ENCODE data around the gene DNAH12. TPM values are rescaled to one million over a fixed set of nuclear protein-coding genes. Genes with fewer than 3 reads are reported as not detected.

Gene DNAH12
- total and polyA plus RNA-seq, 10 of the 15 experiments (the other 5 are each of a cell fraction or from before 2014, with no cell fraction given), result under 0.01 to 0.35 (median 0.08) TPM

DNA sequence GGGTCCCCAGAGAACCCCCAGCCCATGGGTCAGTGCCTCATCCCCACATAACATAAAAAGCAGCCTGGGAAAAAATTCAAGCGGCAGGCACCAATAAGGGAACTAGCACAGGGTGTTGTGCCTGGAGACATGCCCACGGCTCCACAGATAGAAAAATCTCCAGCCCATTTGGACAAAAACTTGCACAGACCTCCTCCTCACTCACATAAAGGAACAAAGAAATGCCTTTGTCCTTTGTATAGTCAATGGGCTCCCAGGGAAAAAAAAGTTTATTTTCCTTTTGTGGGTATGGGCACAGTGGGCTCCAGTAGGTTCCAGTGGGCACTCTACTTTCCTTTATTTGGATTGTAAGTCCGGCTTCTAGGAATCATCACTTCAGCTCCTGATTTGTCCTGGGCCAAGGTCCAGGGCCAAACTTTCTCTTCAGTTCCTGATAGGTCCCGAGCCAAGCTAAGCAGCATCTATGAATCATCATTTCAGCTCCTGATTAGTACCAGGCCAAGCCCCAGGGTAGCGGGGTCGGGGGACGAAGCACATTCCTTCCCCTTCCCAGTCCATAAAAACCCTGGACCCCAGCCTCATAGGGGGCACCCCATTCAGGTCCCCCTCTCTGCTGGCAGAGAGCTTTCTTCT is 1.6 kb upstream of the DNAH12 start (continued):
- TF ChIP-seq, protein P1, sequence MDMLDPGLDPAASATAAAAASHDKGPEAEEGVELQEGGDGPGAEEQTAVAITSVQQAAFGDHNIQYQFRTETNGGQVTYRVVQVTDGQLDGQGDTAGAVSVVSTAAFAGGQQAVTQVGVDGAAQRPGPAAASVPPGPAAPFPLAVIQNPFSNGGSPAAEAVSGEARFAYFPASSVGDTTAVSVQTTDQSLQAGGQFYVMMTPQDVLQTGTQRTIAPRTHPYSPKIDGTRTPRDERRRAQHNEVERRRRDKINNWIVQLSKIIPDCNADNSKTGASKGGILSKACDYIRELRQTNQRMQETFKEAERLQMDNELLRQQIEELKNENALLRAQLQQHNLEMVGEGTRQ (IDR thresholded peaks at IDR 0.05; ENCODE audit: borderline replicate concordance, low read depth, low read length), result no peak
- TF ChIP-seq, protein P2, sequence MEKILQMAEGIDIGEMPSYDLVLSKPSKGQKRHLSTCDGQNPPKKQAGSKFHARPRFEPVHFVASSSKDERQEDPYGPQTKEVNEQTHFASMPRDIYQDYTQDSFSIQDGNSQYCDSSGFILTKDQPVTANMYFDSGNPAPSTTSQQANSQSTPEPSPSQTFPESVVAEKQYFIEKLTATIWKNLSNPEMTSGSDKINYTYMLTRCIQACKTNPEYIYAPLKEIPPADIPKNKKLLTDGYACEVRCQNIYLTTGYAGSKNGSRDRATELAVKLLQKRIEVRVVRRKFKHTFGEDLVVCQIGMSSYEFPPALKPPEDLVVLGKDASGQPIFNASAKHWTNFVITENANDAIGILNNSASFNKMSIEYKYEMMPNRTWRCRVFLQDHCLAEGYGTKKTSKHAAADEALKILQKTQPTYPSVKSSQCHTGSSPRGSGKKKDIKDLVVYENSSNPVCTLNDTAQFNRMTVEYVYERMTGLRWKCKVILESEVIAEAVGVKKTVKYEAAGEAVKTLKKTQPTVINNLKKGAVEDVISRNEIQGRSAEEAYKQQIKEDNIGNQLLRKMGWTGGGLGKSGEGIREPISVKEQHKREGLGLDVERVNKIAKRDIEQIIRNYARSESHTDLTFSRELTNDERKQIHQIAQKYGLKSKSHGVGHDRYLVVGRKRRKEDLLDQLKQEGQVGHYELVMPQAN (conservative IDR thresholded peaks at IDR 0.05), result no peak
- TF ChIP-seq JUNB (IDR thresholded peaks at IDR 0.05) (no peak), IRF4 (IDR thresholded peaks at IDR 0.05; ENCODE audit: low read depth, low read length) (no peak), TCF7 (IDR thresholded peaks at IDR 0.05; ENCODE audit: borderline replicate concordance) (no peak), CREB1 (IDR thresholded peaks at IDR 0.05; ENCODE audit: low read depth) (no peak), HDGF (IDR thresholded peaks at IDR 0.05) (no peak)
- TF ChIP-seq, protein P3, sequence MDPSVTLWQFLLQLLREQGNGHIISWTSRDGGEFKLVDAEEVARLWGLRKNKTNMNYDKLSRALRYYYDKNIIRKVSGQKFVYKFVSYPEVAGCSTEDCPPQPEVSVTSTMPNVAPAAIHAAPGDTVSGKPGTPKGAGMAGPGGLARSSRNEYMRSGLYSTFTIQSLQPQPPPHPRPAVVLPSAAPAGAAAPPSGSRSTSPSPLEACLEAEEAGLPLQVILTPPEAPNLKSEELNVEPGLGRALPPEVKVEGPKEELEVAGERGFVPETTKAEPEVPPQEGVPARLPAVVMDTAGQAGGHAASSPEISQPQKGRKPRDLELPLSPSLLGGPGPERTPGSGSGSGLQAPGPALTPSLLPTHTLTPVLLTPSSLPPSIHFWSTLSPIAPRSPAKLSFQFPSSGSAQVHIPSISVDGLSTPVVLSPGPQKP (IDR thresholded peaks at IDR 0.05; ENCODE audit: low read depth, low read length), result no peak

DNA sequence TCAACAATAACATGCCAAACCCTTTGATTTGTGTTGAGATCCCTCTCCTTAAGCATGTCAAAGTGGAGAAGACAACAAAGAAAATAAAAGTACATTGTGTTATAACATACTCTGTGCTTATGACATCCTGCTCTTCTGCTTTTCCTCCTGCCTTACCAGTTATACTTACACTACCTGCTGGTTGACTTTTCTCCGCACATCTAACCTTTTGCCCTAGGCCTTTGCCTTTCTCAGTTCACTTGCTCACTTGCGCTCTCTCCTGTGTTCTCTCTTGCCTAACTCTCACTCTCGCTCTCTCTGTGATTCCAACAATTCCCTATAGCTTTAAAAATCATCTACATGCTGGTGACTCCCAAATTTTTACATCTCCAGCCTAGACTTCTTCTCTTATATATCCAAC is 5.7 kb downstream of the DNAH12 start:
- RAD21 ChIA-PET (ENCODE audit: unreplicated experiment), result no interaction called here
- TF ChIP-seq KAT2A (conservative IDR thresholded peaks at IDR 0.05; ENCODE audit: control insufficient read depth, low read depth, low read length) (no peak), NR2F1 (conservative IDR thresholded peaks at IDR 0.05) (no peak), GATAD2B (conservative IDR thresholded peaks at IDR 0.05; ENCODE audit: low read depth) (no peak)
- TF ChIP-seq, protein P4, sequence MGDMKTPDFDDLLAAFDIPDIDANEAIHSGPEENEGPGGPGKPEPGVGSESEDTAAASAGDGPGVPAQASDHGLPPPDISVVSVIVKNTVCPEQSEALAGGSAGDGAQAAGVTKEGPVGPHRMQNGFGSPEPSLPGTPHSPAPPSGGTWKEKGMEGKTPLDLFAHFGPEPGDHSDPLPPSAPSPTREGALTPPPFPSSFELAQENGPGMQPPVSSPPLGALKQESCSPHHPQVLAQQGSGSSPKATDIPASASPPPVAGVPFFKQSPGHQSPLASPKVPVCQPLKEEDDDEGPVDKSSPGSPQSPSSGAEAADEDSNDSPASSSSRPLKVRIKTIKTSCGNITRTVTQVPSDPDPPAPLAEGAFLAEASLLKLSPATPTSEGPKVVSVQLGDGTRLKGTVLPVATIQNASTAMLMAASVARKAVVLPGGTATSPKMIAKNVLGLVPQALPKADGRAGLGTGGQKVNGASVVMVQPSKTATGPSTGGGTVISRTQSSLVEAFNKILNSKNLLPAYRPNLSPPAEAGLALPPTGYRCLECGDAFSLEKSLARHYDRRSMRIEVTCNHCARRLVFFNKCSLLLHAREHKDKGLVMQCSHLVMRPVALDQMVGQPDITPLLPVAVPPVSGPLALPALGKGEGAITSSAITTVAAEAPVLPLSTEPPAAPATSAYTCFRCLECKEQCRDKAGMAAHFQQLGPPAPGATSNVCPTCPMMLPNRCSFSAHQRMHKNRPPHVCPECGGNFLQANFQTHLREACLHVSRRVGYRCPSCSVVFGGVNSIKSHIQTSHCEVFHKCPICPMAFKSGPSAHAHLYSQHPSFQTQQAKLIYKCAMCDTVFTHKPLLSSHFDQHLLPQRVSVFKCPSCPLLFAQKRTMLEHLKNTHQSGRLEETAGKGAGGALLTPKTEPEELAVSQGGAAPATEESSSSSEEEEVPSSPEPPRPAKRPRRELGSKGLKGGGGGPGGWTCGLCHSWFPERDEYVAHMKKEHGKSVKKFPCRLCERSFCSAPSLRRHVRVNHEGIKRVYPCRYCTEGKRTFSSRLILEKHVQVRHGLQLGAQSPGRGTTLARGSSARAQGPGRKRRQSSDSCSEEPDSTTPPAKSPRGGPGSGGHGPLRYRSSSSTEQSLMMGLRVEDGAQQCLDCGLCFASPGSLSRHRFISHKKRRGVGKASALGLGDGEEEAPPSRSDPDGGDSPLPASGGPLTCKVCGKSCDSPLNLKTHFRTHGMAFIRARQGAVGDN (IDR thresholded peaks at IDR 0.05), result no peak
- TF ChIP-seq, protein P5, sequence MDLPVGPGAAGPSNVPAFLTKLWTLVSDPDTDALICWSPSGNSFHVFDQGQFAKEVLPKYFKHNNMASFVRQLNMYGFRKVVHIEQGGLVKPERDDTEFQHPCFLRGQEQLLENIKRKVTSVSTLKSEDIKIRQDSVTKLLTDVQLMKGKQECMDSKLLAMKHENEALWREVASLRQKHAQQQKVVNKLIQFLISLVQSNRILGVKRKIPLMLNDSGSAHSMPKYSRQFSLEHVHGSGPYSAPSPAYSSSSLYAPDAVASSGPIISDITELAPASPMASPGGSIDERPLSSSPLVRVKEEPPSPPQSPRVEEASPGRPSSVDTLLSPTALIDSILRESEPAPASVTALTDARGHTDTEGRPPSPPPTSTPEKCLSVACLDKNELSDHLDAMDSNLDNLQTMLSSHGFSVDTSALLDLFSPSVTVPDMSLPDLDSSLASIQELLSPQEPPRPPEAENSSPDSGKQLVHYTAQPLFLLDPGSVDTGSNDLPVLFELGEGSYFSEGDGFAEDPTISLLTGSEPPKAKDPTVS (IDR thresholded peaks at IDR 0.05; ENCODE audit: low read depth, low read length), result no peak

More for the DNA sequence above, 5.7 kb downstream of the DNAH12 start:
- H3K4me3 ChIP-seq, result no peak overlapping the region
- POLR2A ChIA-PET, result no interaction called here
- H3K4me2 ChIP-seq (ENCODE audit: control insufficient read depth, insufficient read depth), result no peak overlapping the region
- no peaks in the 10 kb centered on the region for H3K9me3 ChIP-seq (replicated peaks; ENCODE audit: control insufficient read depth, insufficient read depth, low read length)
- ATAC-seq, result no peak
- H2AFZ ChIP-seq (ENCODE audit: control insufficient read depth, low read depth, low read length), result no peak overlapping the region
- H3K4me1 ChIP-seq (ENCODE audit: control insufficient read depth, insufficient read depth, low read length), result no peaks in the 10 kb centered on the region
- H3K27ac ChIP-seq (ENCODE audit: control insufficient read depth, insufficient read depth), result no peak overlapping the region
- H3K36me3 ChIP-seq (ENCODE audit: control insufficient read depth in 2 of 2, insufficient read depth in 2 of 2, low read length in 1 of 2), result no peaks in the 10 kb centered on the region
- no peaks in the 10 kb centered on the region for H3K27me3 ChIP-seq (replicated peaks in 1 of 2; ENCODE audit: control insufficient read depth in 2 of 2, insufficient read depth in 2 of 2, low read length in 1 of 2)
- DNase-seq (ENCODE audit: low read depth, low spot score), result no peak
- no peaks in the 10 kb centered on the region for H3K79me2 ChIP-seq (ENCODE audit: control insufficient read depth, insufficient read depth, low read length)
- no peak overlapping the region for H3K9ac ChIP-seq (ENCODE audit: control insufficient read depth, insufficient read depth, low read length)
- WGBS (ENCODE audit: insufficient coverage, insufficient replicate concordance, low lambda C conversion rate, missing lambda C conversion rate), result 77% methylated on average over 3 of the region's 3 CpGs
- FAIRE-seq, result no peak
- in situ Hi-C loops (cut with MboI) (no loop called here), intact Hi-C loops (cut with micrococcal nuclease; ENCODE audit: unreplicated experiment) (no loop called here)
- no peaks in the 10 kb centered on the region for H4K20me1 ChIP-seq (ENCODE audit: control insufficient read depth, insufficient read depth)
- BruUV-seq (replicated peaks), result no TSS peak
- CTCF ChIA-PET, result no interaction called here
- SMC1A ChIA-PET (ENCODE audit: uncharacterized antibody, unreplicated experiment), result no interaction called here
